A549 treated with ZK216348 at 1 μM for 4 hours (cell line): ENCODE data around the gene COX10. TPM values are rescaled to one million over a fixed set of nuclear protein-coding genes. Genes with fewer than 3 reads are reported as not detected.

Experiments
- total RNA-seq: library from RNA; stranded (reverse); fragments of 200-300 nt; extraction: Qiagen RNA extraction; gene quantifications from 5 replicates; pipeline ENCODE4 v1.2.3, GENCODE V29; 2022; ENCODE audit warnings: low read depth

COX10 gene
- 17.1 to 20.2 TPM (median 17.8 TPM) in 5 replicates for total RNA-seq

DNA sequence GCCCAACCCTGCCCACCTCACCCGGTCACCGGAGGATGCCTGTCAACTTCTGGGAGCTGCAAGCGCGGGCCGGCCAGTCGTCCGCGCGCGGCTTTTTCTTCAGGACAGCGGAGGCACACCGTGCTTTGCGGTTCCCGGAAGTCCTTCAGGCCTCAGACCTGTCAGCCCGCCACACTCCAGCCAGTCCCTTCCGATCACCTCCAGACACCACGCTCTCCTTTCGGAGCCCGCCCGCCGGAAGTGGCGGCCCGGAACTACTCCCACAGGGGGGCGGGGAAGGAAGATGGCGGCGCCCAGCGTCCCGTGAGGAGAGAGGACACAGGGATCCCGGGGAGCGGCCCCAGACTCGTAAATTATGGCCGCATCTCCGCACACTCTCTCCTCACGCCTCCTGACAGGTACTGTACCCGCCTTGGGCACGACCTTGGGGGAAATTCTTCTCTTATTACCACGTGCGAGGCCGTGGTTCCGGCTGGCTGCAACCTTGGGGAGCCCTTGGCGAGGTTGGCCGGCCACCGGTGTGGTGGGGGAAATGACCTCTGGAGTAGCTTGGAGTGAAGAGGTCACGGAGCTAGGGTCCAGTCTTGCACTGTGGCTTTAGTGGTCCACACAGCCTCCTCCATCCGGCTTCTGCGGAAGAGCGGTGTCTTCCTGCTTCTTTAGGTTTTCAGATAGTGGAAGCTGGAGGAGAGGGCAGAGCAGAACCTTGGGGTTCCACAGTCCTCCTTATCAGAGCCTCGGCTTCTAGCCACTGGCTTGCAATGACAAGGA, at the start of gene COX10:
Gene COX10, plus strand, starts transcription at position 254 of the 771 bp plus-strand sequence. Its CDS starts 102 bp downstream, at position 356.

GRCh38 chr17:14236762-14237161, 167.5 kb downstream of the COX10 start, which contains the start of gene CDRT15:
Gene CDRT15 (minus strand): TSS chr17:14236862. CDS start chr17:14236833, 29 bp downstream.

Other genes with a start within 250 kb of the COX10 start
- gene CDRT15, start 167.4 kb downstream of the COX10 start, total RNA-seq, result not detected in 5 replicates
- gene HS3ST3B1, start 231.6 kb downstream of the COX10 start, total RNA-seq, result 0.52 to 0.73 TPM (median 0.68 TPM) in 5 replicates